H1 (cell line): ENCODE results near the gene TSKU.

ENCODE experiments used
- EP300 ChIP-seq, 2 experiments: IDR thresholded peaks; 1 replicate in 1 of 2; 2 replicates in 1 of 2; pipeline ENCODE4 v1.6.1; 2011 to 2012; ENCODE audit warnings: low read depth in 2 of 2, low read length in 2 of 2, mild to moderate bottlenecking in 2 of 2, borderline replicate concordance in 1 of 2, inconsistent platforms in 1 of 2, moderate library complexity in 1 of 2
- JUND ChIP-seq: IDR thresholded peaks from 2 replicates; pipeline ENCODE4 v1.6.1; 2011; ENCODE audit warnings: mild to moderate bottlenecking, improper control_type of control experiment, low read length
- POLR2A ChIP-seq, 2 experiments: IDR thresholded peaks; 1 replicate in 1 of 2; 2 replicates in 1 of 2; pipeline ENCODE4 v1.6.1; 2011; ENCODE audit warnings: low read depth in 2 of 2, low read length in 2 of 2, mild to moderate bottlenecking in 2 of 2; ENCODE audit errors: control extremely low read depth in 1 of 2
- SUZ12 ChIP-seq: fragments of 200-600 bp; sonication (generic); IDR thresholded peaks from 2 replicates; pipeline ENCODE4 v1.6.1; 2012; ENCODE audit warnings: mild to moderate bottlenecking, inconsistent platforms, low read length, moderate library complexity, mixed read lengths
- TBP ChIP-seq: IDR thresholded peaks from 2 replicates; pipeline ENCODE4 v1.6.1; 2011; ENCODE audit warnings: low read depth, low read length, improper control_type of control experiment
- TF ChIP-seq, protein P1 (sequence below), 3 experiments: IDR thresholded peaks; 1 replicate in 2 of 3; 2 replicates in 1 of 3; pipeline versions ENCODE4 v1.5.1 to v1.6.1; 2011; ENCODE audit warnings: low read length in 3 of 3, mild to moderate bottlenecking in 3 of 3, inconsistent platforms in 2 of 3, low read depth in 1 of 3, moderate library complexity in 1 of 3; ENCODE audit not compliant: insufficient read depth in 1 of 3; ENCODE audit errors: control extremely low read depth in 1 of 3

DNA sequence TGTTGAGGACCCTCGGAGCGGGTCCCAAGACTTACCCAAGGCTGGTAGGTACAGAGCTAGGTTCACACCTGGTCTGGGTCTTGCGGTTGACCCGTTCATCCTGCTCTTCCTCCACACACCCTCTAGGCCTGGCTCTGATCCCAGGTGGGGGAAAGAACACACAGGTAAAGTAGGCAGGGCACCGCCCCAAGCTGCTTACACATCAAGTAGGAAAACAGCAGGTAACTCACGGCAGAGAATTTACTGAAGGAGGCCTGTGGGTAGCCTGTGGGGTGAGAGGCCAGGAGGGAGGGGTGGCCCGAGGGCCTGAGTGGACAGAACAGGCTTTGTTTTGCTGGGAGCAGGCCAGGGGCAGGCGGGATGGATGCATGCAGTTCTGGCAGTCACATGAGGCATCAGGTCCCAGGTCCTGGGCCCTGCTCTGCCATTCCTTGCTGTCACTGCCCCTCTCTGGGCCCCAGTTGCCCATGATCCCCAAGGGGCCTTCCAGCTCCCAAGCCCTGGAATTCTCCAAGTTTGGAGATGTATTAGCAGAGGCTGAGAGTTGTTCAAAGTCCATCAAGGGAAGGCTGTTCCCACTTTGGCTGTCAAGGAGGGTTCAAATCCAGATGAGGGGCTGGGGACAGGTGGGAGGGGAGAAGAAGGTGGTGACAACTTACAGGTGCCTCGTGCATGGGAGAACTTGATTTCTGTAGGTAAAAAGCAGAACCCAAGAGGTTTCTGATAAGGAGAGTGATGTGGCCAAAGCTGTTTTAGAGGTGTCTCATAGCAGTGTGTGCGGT is 5.7 kb downstream of the TSKU start:
- no peak for TF ChIP-seq POLR2A (IDR thresholded peaks at IDR 0.05; ENCODE audit: control extremely low read depth in 1 of 2, low read depth in 2 of 2, low read length in 2 of 2)
- TF ChIP-seq, protein P1, sequence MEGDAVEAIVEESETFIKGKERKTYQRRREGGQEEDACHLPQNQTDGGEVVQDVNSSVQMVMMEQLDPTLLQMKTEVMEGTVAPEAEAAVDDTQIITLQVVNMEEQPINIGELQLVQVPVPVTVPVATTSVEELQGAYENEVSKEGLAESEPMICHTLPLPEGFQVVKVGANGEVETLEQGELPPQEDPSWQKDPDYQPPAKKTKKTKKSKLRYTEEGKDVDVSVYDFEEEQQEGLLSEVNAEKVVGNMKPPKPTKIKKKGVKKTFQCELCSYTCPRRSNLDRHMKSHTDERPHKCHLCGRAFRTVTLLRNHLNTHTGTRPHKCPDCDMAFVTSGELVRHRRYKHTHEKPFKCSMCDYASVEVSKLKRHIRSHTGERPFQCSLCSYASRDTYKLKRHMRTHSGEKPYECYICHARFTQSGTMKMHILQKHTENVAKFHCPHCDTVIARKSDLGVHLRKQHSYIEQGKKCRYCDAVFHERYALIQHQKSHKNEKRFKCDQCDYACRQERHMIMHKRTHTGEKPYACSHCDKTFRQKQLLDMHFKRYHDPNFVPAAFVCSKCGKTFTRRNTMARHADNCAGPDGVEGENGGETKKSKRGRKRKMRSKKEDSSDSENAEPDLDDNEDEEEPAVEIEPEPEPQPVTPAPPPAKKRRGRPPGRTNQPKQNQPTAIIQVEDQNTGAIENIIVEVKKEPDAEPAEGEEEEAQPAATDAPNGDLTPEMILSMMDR (IDR thresholded peaks at IDR 0.05; ENCODE audit: control extremely low read depth in 1 of 3, insufficient read depth in 1 of 3, low read depth in 1 of 3, low read length in 3 of 3) = no peak
- no peak for TF ChIP-seq JUND
- TF ChIP-seq SUZ12 = no peak
- TF ChIP-seq TBP = no peak
- no peak for TF ChIP-seq EP300 (IDR thresholded peaks at IDR 0.05; ENCODE audit: borderline replicate concordance in 1 of 2, low read depth in 2 of 2, low read length in 2 of 2)
